A549 treated with AZD9567 at 1 μM for 4 hours (cell line): ENCODE data around the gene TRPM8. TPM values are rescaled to one million over a fixed set of nuclear protein-coding genes. Genes with fewer than 3 reads are reported as not detected.

ENCODE experiments used
- total RNA-seq: library from RNA; stranded (reverse); fragments of 200-300 nt; extraction: Qiagen RNA extraction; gene quantifications from 5 replicates; pipeline ENCODE4 v1.2.3, GENCODE V29; 2022; ENCODE audit not compliant: insufficient read depth

TRPM8 gene
- 0.24 to 0.38 TPM (median 0.28 TPM) in 3 of 5 replicates, not detected in the others for total RNA-seq

GRCh38 chr2:233917116-233917515 lies at the start of gene TRPM8:
TSS of gene TRPM8 (plus strand) at chr2:233917373. CDS start at chr2:233926538, 9,165 bp downstream.

GRCh38 chr2:233867993-233868532 lies 49.1 kb upstream of the TRPM8 start, which contains the start of gene MSL3B:
TSS of gene MSL3B (minus strand) at chr2:233868386.

DNA sequence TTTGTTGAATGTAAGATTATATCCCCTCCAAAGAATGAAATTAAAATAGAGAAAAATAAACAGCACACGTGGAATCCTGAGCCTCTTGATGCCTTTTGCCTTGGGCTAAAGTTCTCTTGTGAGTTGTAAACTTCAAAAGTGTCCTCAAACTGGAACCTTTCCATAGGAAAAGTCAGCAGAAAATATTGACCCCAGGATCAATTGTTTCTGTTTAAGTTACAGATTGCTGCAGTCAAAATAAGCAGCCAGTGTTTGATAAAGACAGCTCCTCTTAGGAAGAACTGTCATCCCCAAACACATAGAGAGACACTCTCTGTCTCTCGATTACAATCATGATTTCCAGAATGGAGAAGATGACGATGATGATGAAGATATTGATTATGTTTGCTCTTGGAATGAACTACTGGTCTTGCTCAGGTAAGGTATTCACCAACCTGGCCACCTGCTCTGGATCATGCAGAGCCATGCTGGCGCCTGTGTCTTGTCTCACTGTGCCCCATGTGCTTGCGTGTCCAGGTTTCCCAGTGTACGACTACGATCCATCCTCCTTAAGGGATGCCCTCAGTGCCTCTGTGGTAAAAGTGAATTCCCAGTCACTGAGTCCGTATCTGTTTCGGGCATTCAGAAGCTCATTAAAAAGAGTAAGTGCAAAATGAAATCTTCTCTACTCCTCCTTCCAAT lies 133.4 kb downstream of the TRPM8 start, which contains the start of gene SPP2:
Gene SPP2 (plus strand): TSS at position 248 of the 681 bp plus-strand sequence. CDS start 85 bp downstream, at position 333.

Other genes starting within 250 kb of the TRPM8 start
- gene UGT1A9, start 245.5 kb upstream of the TRPM8 start, total RNA-seq, result 3.3 to 5.2 TPM (median 4.0 TPM) in 5 replicates
- gene UGT1A7, start 235.5 kb upstream of the TRPM8 start, total RNA-seq, result 2.8 to 6.2 TPM (median 3.3 TPM) in 5 replicates
- 0.52 to 1.2 TPM (median 1.2 TPM) in 4 of 5 replicates, not detected in the other for gene UGT1A6, start 224.5 kb upstream of the TRPM8 start, total RNA-seq
- gene UGT1A5, start 204.5 kb upstream of the TRPM8 start, total RNA-seq, result not detected in 5 replicates
- not detected in 5 replicates for gene UGT1A4, start 198.6 kb upstream of the TRPM8 start, total RNA-seq
- 0.06 to 0.13 TPM (median 0.08 TPM) in 3 of 5 replicates, not detected in the others for gene UGT1A3, start 188.3 kb upstream of the TRPM8 start, total RNA-seq
- gene UGT1A1, start 157.1 kb upstream of the TRPM8 start, total RNA-seq, result 0.82 to 0.99 TPM (median 0.93 TPM) in 4 of 5 replicates, not detected in the other
- 0.18 to 0.21 TPM (median 0.19 TPM) in 4 of 5 replicates, not detected in the other for gene MROH2A, start 139.0 kb upstream of the TRPM8 start, total RNA-seq
- 56.2 to 79.4 TPM (median 58.4 TPM) in 5 replicates for gene HJURP, start 62.8 kb upstream of the TRPM8 start, total RNA-seq
- not detected in 5 replicates for gene SPP2, start 133.3 kb downstream of the TRPM8 start, total RNA-seq